Trophoblast cell (in vitro differentiated cells and primary cell): ENCODE data around the gene SLC16A10.

ENCODE experiments used
- DNase-seq, 2 donors: peaks; one replicate each; pipeline ENCODE4 v3.0.0-alpha.2; 2016
- H2AFZ ChIP-seq: 2 replicates; pipeline ENCODE4 v1.6.1; 2013; ENCODE audit warnings: low read length, moderate library complexity, mild to moderate bottlenecking; ENCODE audit not compliant: insufficient read depth, poor library complexity
- H2AK5ac ChIP-seq: 2 replicates; pipeline ENCODE4 v1.6.1; 2013; ENCODE audit warnings: mild to moderate bottlenecking, low read length
- H2BK120ac ChIP-seq: 2 replicates; pipeline ENCODE4 v1.6.1; 2013; ENCODE audit warnings: low read length, mild to moderate bottlenecking, moderate library complexity; ENCODE audit not compliant: insufficient read depth, poor library complexity
- H2BK12ac ChIP-seq: 2 replicates; pipeline ENCODE4 v1.6.1; 2013; ENCODE audit warnings: mild to moderate bottlenecking, low read length, moderate library complexity
- H2BK5ac ChIP-seq: 2 replicates; pipeline ENCODE4 v1.6.1; 2013; ENCODE audit warnings: low read length, low read depth, moderate library complexity, mild to moderate bottlenecking; ENCODE audit not compliant: poor library complexity
- H3K14ac ChIP-seq: 2 replicates; pipeline ENCODE4 v1.6.1; 2013; ENCODE audit warnings: mild to moderate bottlenecking, low read length
- H3K18ac ChIP-seq: 2 replicates; pipeline ENCODE4 v1.6.1; 2013; ENCODE audit warnings: mild to moderate bottlenecking, low read length
- H3K23ac ChIP-seq: 2 replicates; pipeline ENCODE4 v1.6.1; 2013; ENCODE audit warnings: low read length
- H3K27ac ChIP-seq: 2 replicates; pipeline ENCODE4 v1.5.1; 2013; ENCODE audit warnings: low read depth, mild to moderate bottlenecking, inconsistent platforms, low read length, moderate library complexity
- H3K27me3 ChIP-seq: 2 replicates; pipeline ENCODE4 v1.6.1; 2013; ENCODE audit warnings: inconsistent platforms, mild to moderate bottlenecking, low read length, moderate library complexity; ENCODE audit not compliant: insufficient read depth
- H3K36me3 ChIP-seq, 2 experiments: 1 replicate in 1 of 2; 2 replicates in 1 of 2; pipeline ENCODE4 v1.6.1; 2013; ENCODE audit warnings: low read length in 2 of 2, mild to moderate bottlenecking in 2 of 2, moderate library complexity in 1 of 2; ENCODE audit not compliant: insufficient read depth in 2 of 2, control insufficient read depth in 1 of 2
- H3K4ac ChIP-seq: 2 replicates; pipeline ENCODE4 v1.6.1; 2013; ENCODE audit warnings: low read depth, mild to moderate bottlenecking, low read length, moderate library complexity
- H3K4me1 ChIP-seq, 2 experiments: 1 replicate in 1 of 2; 2 replicates in 1 of 2; pipeline ENCODE4 v1.6.1; 2013; ENCODE audit warnings: low read length in 2 of 2, mild to moderate bottlenecking in 2 of 2, moderate library complexity in 1 of 2; ENCODE audit not compliant: insufficient read depth in 2 of 2, control insufficient read depth in 1 of 2
- H3K4me2 ChIP-seq: 2 replicates; pipeline ENCODE4 v1.6.1; 2013; ENCODE audit warnings: inconsistent platforms, mild to moderate bottlenecking, low read length, moderate library complexity
- H3K4me3 ChIP-seq: 2 replicates; pipeline ENCODE4 v1.5.1; 2013; ENCODE audit warnings: mild to moderate bottlenecking, low read depth, low read length, inconsistent platforms
- H3K79me1 ChIP-seq: one replicate; pipeline ENCODE4 v1.6.1; 2013; ENCODE audit warnings: low read length
- H3K79me2 ChIP-seq: 2 replicates; pipeline ENCODE4 v1.6.1; 2013; ENCODE audit warnings: low read length, mild to moderate bottlenecking; ENCODE audit not compliant: control insufficient read depth, insufficient read depth, poor library complexity
- H3K9ac ChIP-seq: 2 replicates; pipeline ENCODE4 v1.6.1; 2013; ENCODE audit warnings: mild to moderate bottlenecking, low read length
- H3K9me3 ChIP-seq: 2 replicates; pipeline ENCODE4 v1.6.1; 2013; ENCODE audit warnings: low read depth, mild to moderate bottlenecking, control low read depth, inconsistent platforms, low read length; ENCODE audit not compliant: insufficient read depth
- H4K12ac ChIP-seq: 2 replicates; pipeline ENCODE4 v1.6.1; 2013; ENCODE audit warnings: low read depth, mild to moderate bottlenecking, low read length, moderate library complexity
- H4K8ac ChIP-seq: 2 replicates; pipeline ENCODE4 v1.6.1; 2013; ENCODE audit warnings: low read depth, mild to moderate bottlenecking, low read length, moderate library complexity
- H4K91ac ChIP-seq: one replicate; pipeline ENCODE4 v1.6.1; 2013; ENCODE audit warnings: low read depth, mild to moderate bottlenecking, low read length, moderate library complexity
- WGBS: extraction: QIAGEN DNeasy Blood & Tissue Kit; methylation state at CpG from one replicate; pipeline ENCODE4 v1.1.7; 2013; ENCODE audit warnings: missing lambda C conversion rate; ENCODE audit not compliant: insufficient read length, insufficient coverage; ENCODE audit errors: extremely low coverage; 5-methylcytosine and 5-hydroxymethylcytosine counted together

The SLC16A10 gene

DNA sequence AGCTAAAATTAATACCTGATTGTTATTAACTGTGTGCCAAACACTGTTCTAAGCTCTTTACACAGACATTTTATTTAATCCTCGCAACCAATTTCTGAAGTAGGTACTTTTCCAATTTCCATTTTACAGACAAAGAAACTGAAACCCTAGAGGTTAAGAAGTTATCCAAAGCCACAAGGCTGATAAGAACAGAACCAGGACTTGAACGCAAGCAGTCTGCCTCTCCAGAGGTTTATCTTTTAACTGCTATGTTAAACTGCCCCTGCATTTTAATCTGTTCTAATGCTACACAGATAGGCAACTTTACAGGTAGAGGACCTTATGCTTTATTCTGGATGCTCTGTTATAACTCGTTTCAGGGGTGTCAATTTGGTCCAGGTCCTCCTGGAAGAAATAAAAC lies 118.2 kb downstream of the SLC16A10 start:
- H3K4me3 ChIP-seq: no peak overlapping the region
- no peaks in the 10 kb centered on the region for H3K79me1 ChIP-seq
- H4K8ac ChIP-seq: no peak overlapping the region
- WGBS: no CpG with 5 or more reads among the region's 3 CpGs
- H4K12ac ChIP-seq: no peak overlapping the region
- H3K9me3 ChIP-seq: no peaks in the 10 kb centered on the region
- no peak overlapping the region for H3K23ac ChIP-seq
- H3K4me1 ChIP-seq: no peaks in the 10 kb centered on the region
- no peaks in the 10 kb centered on the region for H3K79me2 ChIP-seq
- H2AK5ac ChIP-seq: no peak overlapping the region
- H2BK120ac ChIP-seq: no peak overlapping the region
- no peak overlapping the region for H3K27ac ChIP-seq
- no peaks in the 10 kb centered on the region for H3K27me3 ChIP-seq
- no peak overlapping the region for H3K4me2 ChIP-seq
- no peak overlapping the region for H2AFZ ChIP-seq
- no peak for DNase-seq
- no peak overlapping the region for H2BK5ac ChIP-seq
- H3K4ac ChIP-seq: no peak overlapping the region
- H3K18ac ChIP-seq: no peak overlapping the region
- H3K14ac ChIP-seq: no peak overlapping the region
- no peaks in the 10 kb centered on the region for H3K36me3 ChIP-seq
- no peak overlapping the region for H2BK12ac ChIP-seq
- no peak overlapping the region for H4K91ac ChIP-seq
- H3K9ac ChIP-seq: no peak overlapping the region

DNA sequence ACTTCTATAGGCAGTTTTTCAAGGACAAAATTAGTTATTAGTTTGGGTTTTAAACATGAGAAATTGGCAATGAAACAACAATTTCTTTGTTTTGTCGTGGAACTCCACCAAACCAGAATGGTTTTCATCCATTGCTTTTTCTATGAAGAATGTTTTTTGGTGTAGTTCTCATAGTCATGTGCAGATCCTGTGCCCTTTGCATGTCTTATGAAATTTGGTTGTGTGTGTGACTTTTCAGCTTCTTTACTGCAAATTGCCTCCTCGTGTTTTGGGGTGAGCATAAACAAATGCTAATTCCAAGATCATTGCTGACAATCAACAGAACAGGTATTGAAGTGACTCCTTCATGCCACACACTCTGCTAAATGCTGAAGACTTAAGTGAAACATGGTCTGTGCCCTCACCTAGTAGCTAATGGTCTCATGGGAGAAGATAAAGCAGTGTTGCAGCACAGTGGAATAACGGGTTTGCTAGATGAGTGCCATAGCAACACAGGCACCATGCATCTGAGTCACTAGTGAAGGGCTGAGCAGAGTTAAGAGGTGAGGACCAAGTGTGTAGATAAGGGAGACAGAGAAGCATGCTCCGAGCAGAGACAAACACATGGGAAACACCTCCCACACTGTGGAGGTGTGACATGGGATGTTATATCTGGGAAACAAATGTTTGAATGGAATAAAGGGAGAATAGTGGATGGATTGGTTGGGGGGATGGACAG lies 120.0 kb downstream of the SLC16A10 start:
- Histone ChIP-seq H2AK5ac (no peak overlapping the region), H3K4ac (no peak overlapping the region), H3K4me3 (no peak overlapping the region), H2BK12ac (no peak overlapping the region), H3K9ac (no peak overlapping the region), H2BK120ac (no peak overlapping the region), H3K4me1 (no peaks in the 10 kb centered on the region), H3K27ac (no peak overlapping the region), H3K18ac (no peak overlapping the region), H3K4me2 (no peak overlapping the region), H4K91ac (no peak overlapping the region), H3K9me3 (no peaks in the 10 kb centered on the region), H3K36me3 (no peaks in the 10 kb centered on the region), H4K12ac (no peak overlapping the region), H3K27me3 (no peaks in the 10 kb centered on the region), H2BK5ac (no peak overlapping the region), H3K79me2 (no peaks in the 10 kb centered on the region), H4K8ac (no peak overlapping the region), H3K14ac (no peak overlapping the region), H3K79me1 (no peaks in the 10 kb centered on the region), H2AFZ (no peak overlapping the region), H3K23ac (no peak overlapping the region)
- peak; percentile 40 to 71 for DNase-seq
- WGBS: no CpG with 5 or more reads among the region's 4 CpGs

DNA sequence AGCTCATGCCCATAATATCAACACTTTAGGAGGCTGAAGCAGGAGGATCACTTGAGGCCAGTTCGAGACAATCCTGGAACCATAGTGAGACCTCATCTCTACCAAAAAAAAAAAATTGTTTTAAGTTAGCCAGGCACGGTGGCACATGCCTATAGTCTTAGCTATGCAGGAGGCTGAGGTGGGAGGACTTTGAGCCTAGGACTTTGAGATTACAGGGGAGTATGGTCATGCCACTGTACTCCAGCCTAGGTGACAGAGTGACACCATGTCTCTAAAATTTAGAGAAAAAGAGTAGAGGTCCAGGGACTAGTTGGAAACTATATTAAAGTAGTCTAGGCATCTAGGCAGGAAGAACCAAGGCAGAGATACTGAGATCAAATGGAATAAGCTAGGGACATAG lies 121.6 kb downstream of the SLC16A10 start:
- Histone ChIP-seq H3K79me1 (no peaks in the 10 kb centered on the region), H3K14ac (no peak overlapping the region), H4K8ac (no peak overlapping the region), H2AK5ac (no peak overlapping the region), H3K79me2 (no peaks in the 10 kb centered on the region), H2BK5ac (no peak overlapping the region), H3K36me3 (no peaks in the 10 kb centered on the region), H3K4me3 (no peak overlapping the region), H3K4ac (no peak overlapping the region), H2AFZ (no peak overlapping the region), H3K4me1 (no peaks in the 10 kb centered on the region), H3K27me3 (no peaks in the 10 kb centered on the region), H3K4me2 (no peak overlapping the region), H3K18ac (no peak overlapping the region), H3K9me3 (no peaks in the 10 kb centered on the region), H3K9ac (no peak overlapping the region), H3K23ac (no peak overlapping the region), H2BK120ac (no peak overlapping the region), H2BK12ac (no peak overlapping the region), H4K12ac (no peak overlapping the region), H3K27ac (no peak overlapping the region), H4K91ac (no peak overlapping the region)
- no CpG with 5 or more reads among the region's 2 CpGs for WGBS
- DNase-seq: no peak

DNA sequence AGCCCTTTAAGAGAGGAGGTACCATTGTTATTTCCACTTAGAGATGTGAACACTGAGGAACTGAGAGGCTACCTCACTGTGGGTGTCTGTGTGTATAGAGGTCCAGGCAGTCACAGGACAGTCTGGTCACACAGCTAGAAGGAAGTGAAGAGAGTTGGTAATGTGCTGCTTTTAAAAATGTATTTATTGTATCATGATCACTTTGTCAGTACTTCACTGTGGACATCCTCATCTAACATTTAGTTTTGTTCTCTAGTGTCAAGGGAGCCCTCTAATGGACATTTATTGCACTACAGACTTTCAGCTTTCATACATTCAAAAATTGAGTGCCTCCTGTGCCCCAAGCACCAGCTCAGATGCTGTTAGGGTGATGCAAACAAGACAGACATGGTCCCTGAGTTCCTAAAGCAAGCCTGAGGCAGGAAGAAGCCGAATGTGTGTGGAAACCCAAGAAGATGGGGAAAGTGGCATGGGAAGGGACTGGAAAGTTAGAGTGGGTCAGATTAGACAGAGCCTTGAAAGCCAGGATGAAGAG lies 123.0 kb downstream of the SLC16A10 start:
- no peak overlapping the region for H2BK120ac ChIP-seq
- no peak overlapping the region for H3K27ac ChIP-seq
- H3K4me2 ChIP-seq: no peak overlapping the region
- no peaks in the 10 kb centered on the region for H3K9me3 ChIP-seq
- no peak overlapping the region for H2BK12ac ChIP-seq
- no peak overlapping the region for H4K12ac ChIP-seq
- H3K36me3 ChIP-seq: no peaks in the 10 kb centered on the region
- no peaks in the 10 kb centered on the region for H3K27me3 ChIP-seq
- H3K4me3 ChIP-seq: no peak overlapping the region
- H3K79me2 ChIP-seq: no peaks in the 10 kb centered on the region
- H2AK5ac ChIP-seq: no peak overlapping the region
- no peak overlapping the region for H3K18ac ChIP-seq
- DNase-seq: peak; percentile 7 to 84
- H3K23ac ChIP-seq: no peak overlapping the region
- no CpG with 5 or more reads among the region's 1 CpG for WGBS
- H4K91ac ChIP-seq: no peak overlapping the region
- no peak overlapping the region for H2AFZ ChIP-seq
- H3K14ac ChIP-seq: no peak overlapping the region
- H3K79me1 ChIP-seq: no peaks in the 10 kb centered on the region
- H2BK5ac ChIP-seq: no peak overlapping the region
- H4K8ac ChIP-seq: no peak overlapping the region
- H3K9ac ChIP-seq: peak overlapping the region; percentile 44
- H3K4ac ChIP-seq: no peak overlapping the region
- H3K4me1 ChIP-seq: no peaks in the 10 kb centered on the region
